B cell (primary cell): ENCODE data around the gene BLTP2.

Experiments used
- CTCF ChIP-seq: fragments of 200-600 bp; IDR thresholded peaks from one replicate; pipeline ENCODE4 v1.8.0; 2022; ENCODE audit warnings: antibody characterized with exemption, mild to moderate bottlenecking
- EZH2 ChIP-seq: IDR thresholded peaks from 2 replicates; pipeline ENCODE4 v1.6.1; 2012; ENCODE audit warnings: borderline replicate concordance, low read depth, mild to moderate bottlenecking, moderate library complexity, low read length; ENCODE audit not compliant: insufficient read depth, poor library complexity, severe bottlenecking

- no peak for TF ChIP-seq CTCF
- TF ChIP-seq EZH2: no peak
Measured at GRCh38 chr17:28655160-28655559, 10.2 kb upstream of the BLTP2 start.
